Subcutaneous adipose tissue (tissue), 4 donors: ENCODE results near the gene PTCD2. TPM values are rescaled to one million over a fixed set of nuclear protein-coding genes. Genes with fewer than 3 reads are reported as not detected.

Experiments
- CTCF ChIP-seq: fragments of 450-650 bp; IDR thresholded peaks from one replicate; pipeline ENCODE4 v1.5.1; 2016; ENCODE audit warnings: low read depth, mild to moderate bottlenecking, control low read depth, antibody characterized with exemption, moderate library complexity
- total RNA-seq, 4 donors: library from RNA; depleted of rRNA; stranded (reverse); fragments of >200 nt; gene quantifications; one replicate each; pipeline ENCODE4 v1.1.0, GENCODE V29; 2016

PTCD2 gene
- total RNA-seq, result 10 to 100 TPM in 1 of 4 donors, 1 to 10 TPM in 3; 6.2 to 13.2 (median 8.7) TPM

- no peak for TF ChIP-seq CTCF
Measured at GRCh38 chr5:72319976-72320752, at the start of gene PTCD2, which contains the start of gene MRPS27. TSS of gene PTCD2 (plus strand) at chr5:72320373. CDS start at chr5:72320383, 10 bp downstream. TSS of gene MRPS27 (minus strand) at chr5:72320240. CDS start at chr5:72320221, 19 bp downstream.

- no peak for TF ChIP-seq CTCF
Measured at GRCh38 chr5:72271702-72272101, 48.5 kb upstream of the PTCD2 start.

GRCh38 chr5:72272398-72272797 lies 47.8 kb upstream of the PTCD2 start:
- no peak for TF ChIP-seq CTCF

- no peak for TF ChIP-seq CTCF
Measured at GRCh38 chr5:72273547-72273946, 46.6 kb upstream of the PTCD2 start.

- no peak for TF ChIP-seq CTCF
Measured at GRCh38 chr5:72276219-72276752, 43.9 kb upstream of the PTCD2 start.

- TF ChIP-seq CTCF, result no peak
Measured at GRCh38 chr5:72280581-72281069, 39.5 kb upstream of the PTCD2 start.

GRCh38 chr5:72281430-72281763 lies 38.8 kb upstream of the PTCD2 start:
- TF ChIP-seq CTCF, result no peak
